A549 (cell line): Measurements from ENCODE around the gene AQP2.

Experiments
- CHD2 ChIP-seq: fragments of 150-350 bp; IDR thresholded peaks from 2 replicates; pipeline ENCODE4 v1.6.1; 2014; ENCODE audit warnings: low read length; ENCODE audit not compliant: partially characterized antibody
- CHD4 ChIP-seq: fragments of 200-600 bp; sonication (generic); IDR thresholded peaks from 2 replicates; pipeline ENCODE4 v1.6.1; 2016; ENCODE audit warnings: antibody characterized with exemption, mild to moderate bottlenecking, borderline replicate concordance
- EHMT2 ChIP-seq: fragments of 200-600 bp; sonication (generic); IDR thresholded peaks from 2 replicates; pipeline ENCODE4 v1.6.1; 2016; ENCODE audit warnings: antibody characterized with exemption, low read depth, mild to moderate bottlenecking, moderate library complexity
- KDM1A ChIP-seq: fragments of 200-600 bp; sonication (generic); IDR thresholded peaks from 2 replicates; pipeline ENCODE4 v1.6.1; 2016; ENCODE audit warnings: low read depth, mild to moderate bottlenecking
- POLR2A ChIP-seq: IDR thresholded peaks from 2 replicates; pipeline ENCODE4 v1.6.1; 2012; ENCODE audit warnings: mild to moderate bottlenecking, low read length
- RFX5 ChIP-seq: fragments of 450-650 bp; IDR thresholded peaks from 2 replicates; pipeline ENCODE4 v1.7.1; 2014; ENCODE audit warnings: antibody characterized with exemption, mild to moderate bottlenecking, moderate library complexity
- TF ChIP-seq, protein P1 (sequence below): fragments of >200 bp; sonication (Bioruptor Twin); formaldehyde crosslinking; IDR thresholded peaks from 3 replicates; pipeline ENCODE4 v1.5.1; 2016
- TF ChIP-seq, protein P2 (sequence below): fragments of 450-650 bp; IDR thresholded peaks from 2 replicates; pipeline ENCODE4 v1.6.1; 2014; ENCODE audit warnings: antibody characterized with exemption

DNA sequence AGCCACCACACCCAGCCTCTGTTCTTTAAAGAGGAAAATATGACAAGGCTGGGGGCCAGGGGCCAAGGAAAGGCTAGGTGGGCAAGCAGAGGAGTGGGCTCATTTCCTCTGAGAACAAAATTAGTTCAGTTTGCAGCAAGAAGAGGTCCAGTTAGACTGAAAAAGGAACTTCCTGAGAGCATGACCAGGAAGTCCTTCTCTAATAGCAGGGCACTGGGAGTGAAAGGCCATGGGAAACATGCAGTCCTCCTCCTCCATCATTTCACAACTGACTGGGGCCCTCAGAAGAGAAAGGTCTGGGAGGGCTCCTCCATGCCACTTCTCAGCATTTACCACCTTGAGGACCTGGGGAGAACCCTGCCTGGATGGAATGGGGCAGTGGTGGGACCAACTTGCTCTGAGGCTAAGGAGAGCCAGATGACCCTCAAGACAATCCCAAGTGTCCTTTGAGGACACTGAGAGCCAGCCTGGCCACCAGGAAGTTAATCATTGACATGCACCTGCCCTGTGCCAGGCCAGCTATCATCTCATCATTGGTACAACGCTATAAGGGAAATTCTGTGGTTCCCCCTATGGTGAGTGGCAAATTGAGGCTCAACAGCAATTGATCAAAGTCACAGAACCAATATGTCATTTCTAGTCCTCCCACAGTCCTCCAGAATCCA is 2.0 kb downstream of the AQP2 start:
- TF ChIP-seq, protein P1, sequence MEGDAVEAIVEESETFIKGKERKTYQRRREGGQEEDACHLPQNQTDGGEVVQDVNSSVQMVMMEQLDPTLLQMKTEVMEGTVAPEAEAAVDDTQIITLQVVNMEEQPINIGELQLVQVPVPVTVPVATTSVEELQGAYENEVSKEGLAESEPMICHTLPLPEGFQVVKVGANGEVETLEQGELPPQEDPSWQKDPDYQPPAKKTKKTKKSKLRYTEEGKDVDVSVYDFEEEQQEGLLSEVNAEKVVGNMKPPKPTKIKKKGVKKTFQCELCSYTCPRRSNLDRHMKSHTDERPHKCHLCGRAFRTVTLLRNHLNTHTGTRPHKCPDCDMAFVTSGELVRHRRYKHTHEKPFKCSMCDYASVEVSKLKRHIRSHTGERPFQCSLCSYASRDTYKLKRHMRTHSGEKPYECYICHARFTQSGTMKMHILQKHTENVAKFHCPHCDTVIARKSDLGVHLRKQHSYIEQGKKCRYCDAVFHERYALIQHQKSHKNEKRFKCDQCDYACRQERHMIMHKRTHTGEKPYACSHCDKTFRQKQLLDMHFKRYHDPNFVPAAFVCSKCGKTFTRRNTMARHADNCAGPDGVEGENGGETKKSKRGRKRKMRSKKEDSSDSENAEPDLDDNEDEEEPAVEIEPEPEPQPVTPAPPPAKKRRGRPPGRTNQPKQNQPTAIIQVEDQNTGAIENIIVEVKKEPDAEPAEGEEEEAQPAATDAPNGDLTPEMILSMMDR = no peak
- TF ChIP-seq POLR2A (no peak), KDM1A (no peak), EHMT2 (no peak), CHD4 (no peak), RFX5 (no peak), CHD2 (no peak)
- TF ChIP-seq, protein P2, sequence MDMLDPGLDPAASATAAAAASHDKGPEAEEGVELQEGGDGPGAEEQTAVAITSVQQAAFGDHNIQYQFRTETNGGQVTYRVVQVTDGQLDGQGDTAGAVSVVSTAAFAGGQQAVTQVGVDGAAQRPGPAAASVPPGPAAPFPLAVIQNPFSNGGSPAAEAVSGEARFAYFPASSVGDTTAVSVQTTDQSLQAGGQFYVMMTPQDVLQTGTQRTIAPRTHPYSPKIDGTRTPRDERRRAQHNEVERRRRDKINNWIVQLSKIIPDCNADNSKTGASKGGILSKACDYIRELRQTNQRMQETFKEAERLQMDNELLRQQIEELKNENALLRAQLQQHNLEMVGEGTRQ = no peak
